ENCODE measurements around the gene RHEBL1. TPM values are rescaled to one million over a fixed set of nuclear protein-coding genes. Genes with fewer than 3 reads are reported as not detected.

The RHEBL1 gene
- total RNA-seq, 4 donors from 2014 or later = not detected

DNA sequence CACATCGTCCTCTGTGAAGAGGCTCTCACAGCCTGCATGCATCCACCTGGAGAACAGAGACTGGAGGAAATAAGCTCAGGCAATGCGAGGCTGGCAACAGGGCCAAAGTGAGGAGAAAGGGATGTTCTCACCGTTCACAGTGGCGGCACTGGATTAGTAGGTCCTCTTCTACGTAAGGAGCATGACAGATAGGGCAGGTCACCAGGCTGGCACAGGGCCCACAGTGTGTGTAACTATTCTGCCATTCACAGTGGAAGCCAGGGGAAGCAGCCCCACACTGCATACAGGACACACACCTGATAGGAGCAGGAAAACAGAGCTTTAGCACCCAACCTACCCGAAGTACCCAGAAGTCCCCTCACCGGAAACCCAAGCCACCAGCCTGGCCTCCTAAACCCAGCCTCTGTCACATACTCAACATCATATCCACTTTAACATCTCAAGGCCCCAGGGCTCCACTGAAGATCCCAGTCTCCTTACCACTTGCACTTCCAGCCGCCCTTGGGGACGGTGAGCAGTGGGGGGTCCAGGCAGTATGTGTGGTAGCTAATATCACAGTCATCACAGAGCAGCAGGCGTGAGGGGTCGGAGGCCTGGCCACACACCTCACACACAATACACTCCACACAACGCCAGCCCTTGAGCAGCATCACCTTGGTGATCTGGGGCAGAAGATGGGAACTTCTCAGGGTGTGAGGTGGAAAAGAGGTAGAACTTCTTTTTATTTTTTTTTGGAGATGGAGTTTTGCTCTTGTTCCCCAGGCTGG lies 23.5 kb downstream of the RHEBL1 start:
- TF ChIP-seq, protein P1, sequence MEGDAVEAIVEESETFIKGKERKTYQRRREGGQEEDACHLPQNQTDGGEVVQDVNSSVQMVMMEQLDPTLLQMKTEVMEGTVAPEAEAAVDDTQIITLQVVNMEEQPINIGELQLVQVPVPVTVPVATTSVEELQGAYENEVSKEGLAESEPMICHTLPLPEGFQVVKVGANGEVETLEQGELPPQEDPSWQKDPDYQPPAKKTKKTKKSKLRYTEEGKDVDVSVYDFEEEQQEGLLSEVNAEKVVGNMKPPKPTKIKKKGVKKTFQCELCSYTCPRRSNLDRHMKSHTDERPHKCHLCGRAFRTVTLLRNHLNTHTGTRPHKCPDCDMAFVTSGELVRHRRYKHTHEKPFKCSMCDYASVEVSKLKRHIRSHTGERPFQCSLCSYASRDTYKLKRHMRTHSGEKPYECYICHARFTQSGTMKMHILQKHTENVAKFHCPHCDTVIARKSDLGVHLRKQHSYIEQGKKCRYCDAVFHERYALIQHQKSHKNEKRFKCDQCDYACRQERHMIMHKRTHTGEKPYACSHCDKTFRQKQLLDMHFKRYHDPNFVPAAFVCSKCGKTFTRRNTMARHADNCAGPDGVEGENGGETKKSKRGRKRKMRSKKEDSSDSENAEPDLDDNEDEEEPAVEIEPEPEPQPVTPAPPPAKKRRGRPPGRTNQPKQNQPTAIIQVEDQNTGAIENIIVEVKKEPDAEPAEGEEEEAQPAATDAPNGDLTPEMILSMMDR (IDR thresholded peaks at IDR 0.05) = no peak
- no peak for TF ChIP-seq POLR2AphosphoS5 (IDR thresholded peaks at IDR 0.05)
- TF ChIP-seq EP300 (IDR thresholded peaks at IDR 0.05; ENCODE audit: low read depth) = no peak
- TF ChIP-seq POLR2A (IDR thresholded peaks at IDR 0.05) = no peak
- intact Hi-C loops (cut with DNase I; ENCODE audit: low total_unique reads) = no loop called here
- 93% methylated on average over 12 of the region's 12 CpGs; no CpG with 5 or more reads in 1 of the 2 donors for WGBS, 2 donors (ENCODE audit: low coverage in 1 of 2)
- Histone ChIP-seq H3K4me1 (no peaks in the 10 kb centered on the region), H3K27ac (no peak overlapping the region), H3K9me3 (no peaks in the 10 kb centered on the region), H3K36me3 (peaks cover 0 to 90% (median 51%) of the 10 kb centered on the region in 4 donors), H3K4me3 (no peak overlapping the region), H3K27me3 (no peaks in the 10 kb centered on the region)
- DNase-seq = no peak
- in situ Hi-C loops (cut with MboI; ENCODE audit: low pct_ligation_motif_present in 1 of 4, low pct_unique_long_range_greater_than_20kb in 1 of 4, low sequenced_read_pairs in 3 of 4) = no loop called here

DNA sequence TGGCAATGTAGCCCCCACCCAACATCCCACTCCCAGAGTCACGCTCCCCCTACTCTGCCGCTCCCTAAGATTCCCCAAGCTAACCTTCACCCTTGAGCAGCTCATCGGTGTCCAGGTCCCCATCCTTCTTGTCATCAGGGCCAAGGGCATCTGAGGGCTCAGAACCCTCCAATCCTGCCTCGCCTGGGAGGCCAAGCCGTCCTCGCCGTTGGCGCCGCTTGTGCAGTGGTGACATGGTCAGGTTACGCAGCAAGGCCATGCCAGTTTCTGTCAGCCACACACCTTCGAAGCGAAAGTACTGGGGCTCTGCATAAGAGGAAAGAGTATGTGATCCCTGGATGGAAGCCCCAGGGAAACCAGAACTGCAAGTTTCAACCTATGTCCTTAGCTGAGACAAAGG lies 25.1 kb downstream of the RHEBL1 start:
- no peak overlapping the region for H3K27ac ChIP-seq
- 99% methylated on average over 12 of the region's 12 CpGs; no CpG with 5 or more reads in 1 of the 2 donors for WGBS, 2 donors (ENCODE audit: low coverage in 1 of 2)
- H3K36me3 ChIP-seq = peaks cover 0 to 93% (median 51%) of the 10 kb centered on the region in 4 donors
- no peak overlapping the region for H3K4me3 ChIP-seq
- no peaks in the 10 kb centered on the region for H3K27me3 ChIP-seq
- no peak for TF ChIP-seq EP300 (IDR thresholded peaks at IDR 0.05; ENCODE audit: low read depth)
- no peak for TF ChIP-seq POLR2AphosphoS5 (IDR thresholded peaks at IDR 0.05)
- TF ChIP-seq POLR2A (IDR thresholded peaks at IDR 0.05) = no peak
- TF ChIP-seq, protein P1 (IDR thresholded peaks at IDR 0.05) = no peak
- in situ Hi-C loops (cut with MboI; ENCODE audit: low pct_ligation_motif_present in 1 of 4, low pct_unique_long_range_greater_than_20kb in 1 of 4, low sequenced_read_pairs in 3 of 4) = no loop called here
- no peaks in the 10 kb centered on the region for H3K9me3 ChIP-seq
- no peaks in the 10 kb centered on the region for H3K4me1 ChIP-seq
- intact Hi-C loops (cut with DNase I; ENCODE audit: low total_unique reads) = no loop called here
- DNase-seq = no peak

DNA sequence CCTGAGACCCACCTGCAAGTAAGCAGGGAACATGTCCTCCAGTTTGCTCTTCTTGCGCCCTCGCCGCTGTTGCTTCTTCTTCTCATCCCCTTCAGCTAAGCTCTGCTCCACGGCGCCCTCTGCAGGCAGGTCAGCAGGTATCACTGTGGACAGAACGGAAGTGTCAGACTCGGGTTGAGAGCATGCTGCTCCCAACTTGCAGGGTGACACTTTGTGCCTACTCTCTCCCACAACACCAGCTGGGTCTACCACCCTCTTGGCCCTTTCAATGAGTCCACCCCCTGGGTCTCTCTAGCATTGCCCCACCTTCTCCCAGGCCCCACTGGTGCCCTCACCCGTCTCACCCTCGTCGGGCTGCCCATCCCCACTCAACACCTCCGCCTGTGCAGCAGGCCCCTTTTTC lies 25.9 kb downstream of the RHEBL1 start:
- intact Hi-C loops (cut with DNase I; ENCODE audit: low total_unique reads) (no loop called here), in situ Hi-C loops (cut with MboI; ENCODE audit: low pct_ligation_motif_present in 1 of 4, low pct_unique_long_range_greater_than_20kb in 1 of 4, low sequenced_read_pairs in 3 of 4) (no loop called here)
- H3K36me3 ChIP-seq = peaks cover 0 to 93% (median 51%) of the 10 kb centered on the region in 4 donors
- TF ChIP-seq POLR2AphosphoS5 (IDR thresholded peaks at IDR 0.05) (no peak), POLR2A (IDR thresholded peaks at IDR 0.05) (no peak), EP300 (IDR thresholded peaks at IDR 0.05; ENCODE audit: low read depth) (no peak)
- TF ChIP-seq, protein P1 (IDR thresholded peaks at IDR 0.05) = peak; percentile 58 to 71 (median 63)
- WGBS, 2 donors (ENCODE audit: low coverage in 1 of 2) = 57 to 100% methylated on average over 4 to 11 of the region's 11 CpGs
- no peak overlapping the region for H3K4me3 ChIP-seq
- no peak overlapping the region for H3K27ac ChIP-seq
- DNase-seq = peak; percentile 66
- H3K9me3 ChIP-seq = no peaks in the 10 kb centered on the region
- H3K4me1 ChIP-seq = no peaks in the 10 kb centered on the region
- H3K27me3 ChIP-seq = no peaks in the 10 kb centered on the region

- TF ChIP-seq EP300 (IDR thresholded peaks at IDR 0.05; ENCODE audit: low read depth) (no peak), POLR2AphosphoS5 (IDR thresholded peaks at IDR 0.05) (no peak), POLR2A (IDR thresholded peaks at IDR 0.05) (no peak)
- TF ChIP-seq, protein P1 (IDR thresholded peaks at IDR 0.05) = no peak
- H3K9me3 ChIP-seq = no peaks in the 10 kb centered on the region
- no peaks in the 10 kb centered on the region for H3K4me1 ChIP-seq
- no peak for DNase-seq
- no peaks in the 10 kb centered on the region for H3K27me3 ChIP-seq
- 93% methylated on average over 4 of the region's 4 CpGs; no CpG with 5 or more reads in 1 of the 2 donors for WGBS, 2 donors (ENCODE audit: low coverage in 1 of 2)
- peaks cover 0 to 93% (median 51%) of the 10 kb centered on the region in 4 donors for H3K36me3 ChIP-seq
- intact Hi-C loops (cut with DNase I; ENCODE audit: low total_unique reads) = no loop called here
- in situ Hi-C loops (cut with MboI; ENCODE audit: low pct_ligation_motif_present in 1 of 4, low pct_unique_long_range_greater_than_20kb in 1 of 4, low sequenced_read_pairs in 3 of 4) = no loop called here
- H3K4me3 ChIP-seq = no peak overlapping the region
- no peak overlapping the region for H3K27ac ChIP-seq
Measured at GRCh38 chr12:49043241-49043640, 26.5 kb downstream of the RHEBL1 start.

Data from transverse colon (tissue), 4 donors.